SK-N-MC (cell line): ENCODE results near the gene FMN2.

Experiments used
- EZH2 ChIP-seq: fragments of 200-600 bp; sonication (generic); IDR thresholded peaks from one replicate; pipeline ENCODE4 v1.6.1; 2017; ENCODE audit warnings: antibody characterized with exemption
- POLR2AphosphoS5 ChIP-seq: IDR thresholded peaks from 2 replicates; pipeline ENCODE4 v1.6.1; 2012; ENCODE audit warnings: mild to moderate bottlenecking, low read depth, low read length, borderline replicate concordance

DNA sequence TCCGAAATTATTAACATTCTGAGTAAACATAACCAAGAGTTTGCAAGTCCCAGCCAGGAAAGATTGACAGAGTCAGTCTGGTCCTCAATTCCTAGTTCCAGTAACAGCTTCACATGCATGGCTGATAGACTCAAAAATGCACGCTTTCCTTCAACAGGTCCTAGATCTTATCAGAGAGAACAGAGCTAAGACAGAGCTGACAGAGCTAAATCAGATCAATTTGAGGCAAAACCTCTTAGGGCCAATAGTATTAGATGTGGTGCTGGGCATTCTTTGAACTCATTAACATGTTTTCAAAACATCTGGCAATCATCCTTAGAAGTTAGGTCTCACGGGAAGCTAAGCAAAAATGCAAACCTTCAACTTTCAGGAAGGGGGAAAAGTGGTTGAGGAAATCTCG is 406.2 kb downstream of the FMN2 start:
- no peak for TF ChIP-seq POLR2AphosphoS5
- TF ChIP-seq EZH2 = no peak
